GM19372 (cell line): ENCODE measurements around the gene GCAT.

Experiments used
- ATAC-seq: cut with Tn5 transposase; IDR thresholded peaks from one replicate; pipeline ENCODE4 v1.9.1; 2021; ENCODE audit warnings: mild to moderate bottlenecking, low read depth, moderate library complexity; ENCODE audit not compliant: unreplicated experiment

The GCAT gene

GRCh38 chr22:37831472-37831871 is 23.7 kb downstream of the GCAT start:
- no peak for ATAC-seq

- ATAC-seq, result no peak
Measured at GRCh38 chr22:37832022-37832857, 24.5 kb downstream of the GCAT start.

GRCh38 chr22:37842015-37842793 is 34.5 kb downstream of the GCAT start:
- no peak for ATAC-seq

- peak; percentile 36 for ATAC-seq
Measured at GRCh38 chr22:37843741-37844089, 36.0 kb downstream of the GCAT start.

GRCh38 chr22:37844904-37845329 is 37.2 kb downstream of the GCAT start:
- no peak for ATAC-seq

GRCh38 chr22:37846433-37846832 is 38.7 kb downstream of the GCAT start:
- no peak for ATAC-seq

GRCh38 chr22:37848587-37849088 is 40.9 kb downstream of the GCAT start:
- no peak for ATAC-seq

GRCh38 chr22:37849089-37849751 is 41.5 kb downstream of the GCAT start, which contains the start of gene EIF3L:
TSS of gene EIF3L (plus strand) at chr22:37849419. CDS start at chr22:37849450, 31 bp downstream.
- peak; percentile 48 for ATAC-seq

GRCh38 chr22:37850801-37851200 is 43.1 kb downstream of the GCAT start:
- no peak for ATAC-seq

DNA sequence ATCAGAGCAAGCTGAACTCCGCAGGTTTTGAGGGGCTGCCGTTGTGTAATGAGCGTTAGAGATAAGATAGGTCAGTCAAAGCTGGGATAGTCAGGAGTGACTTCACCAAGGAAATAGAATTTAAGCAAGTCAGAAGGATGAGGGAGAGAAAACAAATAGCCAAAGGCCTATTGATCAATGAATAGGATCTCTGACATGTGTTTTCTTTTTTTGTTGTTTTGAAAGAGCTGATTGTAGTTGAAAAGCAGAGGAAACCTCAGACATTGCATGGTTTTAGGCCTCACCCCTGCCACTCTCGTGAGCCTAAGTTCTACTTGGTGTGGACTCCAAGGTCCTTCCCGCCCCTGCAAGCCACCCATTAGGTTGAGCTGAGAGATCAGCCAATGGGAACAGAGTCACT is 44.7 kb downstream of the GCAT start:
- ATAC-seq, result no peak

DNA sequence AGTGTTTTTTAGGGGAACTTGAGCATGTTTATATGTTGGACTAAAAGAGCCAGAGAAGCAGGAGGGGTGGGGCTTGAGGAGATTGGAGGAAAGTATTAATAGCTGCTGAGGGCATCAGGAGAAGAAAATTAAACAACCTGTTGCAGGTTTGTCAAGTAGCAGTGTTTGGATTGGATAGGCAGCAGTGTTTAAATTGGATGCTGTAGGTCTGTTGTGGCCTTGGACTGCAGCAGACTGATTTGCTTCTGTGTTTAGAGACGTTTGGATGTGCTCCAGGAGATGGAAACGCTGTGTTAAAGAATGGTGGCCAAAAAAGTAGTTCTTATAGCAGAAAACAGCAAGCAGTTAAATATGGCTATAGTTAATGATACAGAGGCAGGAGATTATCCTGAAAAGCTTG is 47.2 kb downstream of the GCAT start:
- ATAC-seq, result no peak

DNA sequence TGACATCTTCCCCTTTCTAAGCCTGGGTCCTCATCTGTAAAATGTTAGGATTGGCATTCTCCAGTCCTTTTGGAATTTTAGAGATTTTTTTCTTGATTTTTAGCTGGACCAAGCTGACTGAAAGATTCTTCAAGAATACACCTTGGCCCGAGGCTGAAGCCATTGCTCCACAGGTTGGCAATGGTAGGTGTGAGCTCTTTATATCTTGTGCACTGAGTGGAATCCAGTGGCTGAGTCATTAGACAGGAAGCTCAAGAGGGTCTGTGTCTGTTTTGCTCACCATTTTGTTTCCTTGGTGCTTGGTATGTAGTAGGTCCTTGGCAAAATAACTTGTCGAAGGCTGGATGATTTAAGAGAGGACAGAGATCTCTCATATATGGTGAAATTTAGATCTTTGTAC is 47.7 kb downstream of the GCAT start:
- no peak for ATAC-seq

DNA sequence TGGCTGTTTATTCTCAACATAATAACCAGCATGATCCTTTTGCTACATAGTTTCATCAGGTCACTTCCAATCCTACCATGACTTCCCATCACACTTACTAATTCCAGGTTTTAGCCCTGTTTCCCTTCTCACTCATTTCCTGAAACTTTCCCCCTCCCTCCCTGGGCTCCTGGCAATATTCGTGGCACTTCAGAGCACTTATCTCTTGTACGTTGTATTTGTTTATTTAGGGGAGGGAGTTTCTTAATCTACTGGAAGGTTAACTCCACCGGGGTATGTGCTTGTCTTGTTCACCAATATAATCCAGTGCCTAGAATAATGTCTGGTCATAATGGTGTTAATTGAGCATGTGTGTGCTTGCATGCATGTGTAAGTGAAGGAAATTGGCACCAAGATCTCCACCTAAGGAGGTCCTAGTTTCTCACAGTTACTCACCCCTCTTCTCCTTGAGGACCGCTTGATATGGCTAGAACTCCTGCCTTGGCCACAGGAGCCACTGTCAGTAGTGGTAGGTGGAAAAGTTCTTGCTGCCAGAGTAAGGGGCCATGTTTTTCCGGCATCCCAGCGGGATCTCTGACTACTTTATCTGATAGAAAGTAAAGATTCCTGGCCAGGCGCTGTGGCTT is 53.2 kb downstream of the GCAT start:
- no peak for ATAC-seq

GRCh38 chr22:37862570-37863325 is 55.0 kb downstream of the GCAT start:
- no peak for ATAC-seq

GRCh38 chr22:37865510-37865909 is 57.8 kb downstream of the GCAT start:
- no peak for ATAC-seq
